Left lung (tissue), 10 donors: ENCODE measurements around the gene ZNF213. TPM values are rescaled to one million over a fixed set of nuclear protein-coding genes. Genes with fewer than 3 reads are reported as not detected.

Source experiments
- ATAC-seq: fragments of 200-7000 bp; cut with Tn5 transposase; one replicate; pipeline ENCODE4 v1.9.1; 2020; ENCODE audit warnings: moderate library complexity
- DNase-seq, 4 donors: peaks; one replicate each; pipeline ENCODE4 v3.0.0-alpha.2; 2013 to 2020
- H3K27ac ChIP-seq, 2 donors: fragments of 200-600 bp; sonication (generic) in 1 of 2; one replicate each; pipeline versions ENCODE4 v1.5.0 to v1.8.0; 2020 to 2021
- H3K27me3 ChIP-seq, 2 donors: fragments of 200-600 bp; sonication (generic) in 1 of 2; one replicate each; pipeline versions ENCODE4 v1.5.0 to v1.8.0; 2020 to 2021
- H3K36me3 ChIP-seq, 2 donors: fragments of 200-600 bp; sonication (generic) in 1 of 2; one replicate each; pipeline versions ENCODE4 v1.5.0 to v1.8.0; 2020 to 2021
- H3K4me1 ChIP-seq, 2 donors: fragments of 200-600 bp; one replicate each; pipeline ENCODE4 v1.8.0; 2021
- H3K4me3 ChIP-seq, 2 donors: fragments of 200-600 bp; sonication (generic) in 1 of 2; one replicate each; pipeline versions ENCODE4 v1.5.0 to v1.8.0; 2020 to 2021; ENCODE audit warnings: mild to moderate bottlenecking in 1 of 2
- H3K9me3 ChIP-seq, 2 donors: fragments of 200-600 bp; sonication (generic) in 1 of 2; one replicate each; pipeline versions ENCODE4 v1.5.0 to v1.8.0; 2020 to 2021
- intact Hi-C, 2 donors: fragments of 100-400 bp; cut with DNase I; formaldehyde crosslinking; loops; one replicate each; pipeline versions ENCODE4 v1.11.2 to v1.14.2; 2022
- polyA plus RNA-seq, 6 donors: library from polyadenylated mRNA; unstranded; fragments of 120-200 nt; gene quantifications; one replicate each; pipeline ENCODE4 v1.2.1, GENCODE V29; 2013; ENCODE audit not compliant: insufficient read length in 6 of 6
- total RNA-seq, 2 donors: library from RNA; stranded (reverse); fragmentation: NEBNext Ultra II Directional; extraction: Animal tissue kit (Norgen Biotek cat#: 25700); gene quantifications; one replicate each; pipeline ENCODE4 v1.2.1, GENCODE V29; 2021
- TF ChIP-seq, protein P1 (sequence below), 2 donors: fragments of 200-600 bp; sonication (generic) in 1 of 2; IDR thresholded peaks; one replicate each; pipeline versions ENCODE4 v1.5.0 to v1.8.0; 2021; ENCODE audit warnings: antibody characterized with exemption in 2 of 2
- donor health status: DM: no; HTN: yes; CAD: no.
- donor health status: DM: no; HTN: no; CAD: no.

ZNF213 gene
- total and polyA plus RNA-seq, 8 donors, result 8.4 to 17.8 (median 13.0) TPM

- intact Hi-C loops, result no loop called here
- TF ChIP-seq, protein P1, sequence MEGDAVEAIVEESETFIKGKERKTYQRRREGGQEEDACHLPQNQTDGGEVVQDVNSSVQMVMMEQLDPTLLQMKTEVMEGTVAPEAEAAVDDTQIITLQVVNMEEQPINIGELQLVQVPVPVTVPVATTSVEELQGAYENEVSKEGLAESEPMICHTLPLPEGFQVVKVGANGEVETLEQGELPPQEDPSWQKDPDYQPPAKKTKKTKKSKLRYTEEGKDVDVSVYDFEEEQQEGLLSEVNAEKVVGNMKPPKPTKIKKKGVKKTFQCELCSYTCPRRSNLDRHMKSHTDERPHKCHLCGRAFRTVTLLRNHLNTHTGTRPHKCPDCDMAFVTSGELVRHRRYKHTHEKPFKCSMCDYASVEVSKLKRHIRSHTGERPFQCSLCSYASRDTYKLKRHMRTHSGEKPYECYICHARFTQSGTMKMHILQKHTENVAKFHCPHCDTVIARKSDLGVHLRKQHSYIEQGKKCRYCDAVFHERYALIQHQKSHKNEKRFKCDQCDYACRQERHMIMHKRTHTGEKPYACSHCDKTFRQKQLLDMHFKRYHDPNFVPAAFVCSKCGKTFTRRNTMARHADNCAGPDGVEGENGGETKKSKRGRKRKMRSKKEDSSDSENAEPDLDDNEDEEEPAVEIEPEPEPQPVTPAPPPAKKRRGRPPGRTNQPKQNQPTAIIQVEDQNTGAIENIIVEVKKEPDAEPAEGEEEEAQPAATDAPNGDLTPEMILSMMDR (IDR thresholded peaks at IDR 0.05), result peak; percentile 32 to 45
- ATAC-seq (peak; percentile 20), DNase-seq (no peak)
- Histone ChIP-seq H3K4me1 (peaks cover 10 to 41% of the 10 kb centered on the region in 2 donors), H3K36me3 (no peaks in the 10 kb centered on the region), H3K27me3 (no peaks in the 10 kb centered on the region), H3K27ac (peak overlapping the region; percentile 76 to 80), H3K9me3 (no peaks in the 10 kb centered on the region), H3K4me3 (peak overlapping the region in 1 of 2 donors; percentile 23)
Observed at GRCh38 chr16:3101018-3101840, 33.6 kb upstream of the ZNF213 start.

GRCh38 chr16:3101841-3102470, 32.9 kb upstream of the ZNF213 start:
- peaks cover 12 to 38% of the 10 kb centered on the region in 2 donors for H3K4me1 ChIP-seq
- ATAC-seq, result peak; percentile 1
- no peak for DNase-seq
- intact Hi-C loops, result no loop called here
- peak overlapping the region in 1 of 2 donors; percentile 23 for H3K4me3 ChIP-seq
- H3K36me3 ChIP-seq, result no peaks in the 10 kb centered on the region
- TF ChIP-seq, protein P1 (IDR thresholded peaks at IDR 0.05), result no peak
- no peaks in the 10 kb centered on the region for H3K9me3 ChIP-seq
- peak overlapping the region; percentile 76 to 80 for H3K27ac ChIP-seq
- no peaks in the 10 kb centered on the region for H3K27me3 ChIP-seq

- DNase-seq (peak; percentile 70 to 95 (median 90)), ATAC-seq (peak; percentile 98)
- intact Hi-C loops, result no loop called here
- no peaks in the 10 kb centered on the region for H3K9me3 ChIP-seq
- H3K36me3 ChIP-seq, result no peaks in the 10 kb centered on the region
- no peaks in the 10 kb centered on the region for H3K27me3 ChIP-seq
- peaks cover 6 to 25% of the 10 kb centered on the region in 2 donors for H3K4me1 ChIP-seq
- TF ChIP-seq, protein P1 (IDR thresholded peaks at IDR 0.05), result no peak
- H3K27ac ChIP-seq, result peak overlapping the region; percentile 80 to 88
- H3K4me3 ChIP-seq, result peak overlapping the region; percentile 50 to 60
Observed at GRCh38 chr16:3106205-3106928, 28.5 kb upstream of the ZNF213 start.

DNA sequence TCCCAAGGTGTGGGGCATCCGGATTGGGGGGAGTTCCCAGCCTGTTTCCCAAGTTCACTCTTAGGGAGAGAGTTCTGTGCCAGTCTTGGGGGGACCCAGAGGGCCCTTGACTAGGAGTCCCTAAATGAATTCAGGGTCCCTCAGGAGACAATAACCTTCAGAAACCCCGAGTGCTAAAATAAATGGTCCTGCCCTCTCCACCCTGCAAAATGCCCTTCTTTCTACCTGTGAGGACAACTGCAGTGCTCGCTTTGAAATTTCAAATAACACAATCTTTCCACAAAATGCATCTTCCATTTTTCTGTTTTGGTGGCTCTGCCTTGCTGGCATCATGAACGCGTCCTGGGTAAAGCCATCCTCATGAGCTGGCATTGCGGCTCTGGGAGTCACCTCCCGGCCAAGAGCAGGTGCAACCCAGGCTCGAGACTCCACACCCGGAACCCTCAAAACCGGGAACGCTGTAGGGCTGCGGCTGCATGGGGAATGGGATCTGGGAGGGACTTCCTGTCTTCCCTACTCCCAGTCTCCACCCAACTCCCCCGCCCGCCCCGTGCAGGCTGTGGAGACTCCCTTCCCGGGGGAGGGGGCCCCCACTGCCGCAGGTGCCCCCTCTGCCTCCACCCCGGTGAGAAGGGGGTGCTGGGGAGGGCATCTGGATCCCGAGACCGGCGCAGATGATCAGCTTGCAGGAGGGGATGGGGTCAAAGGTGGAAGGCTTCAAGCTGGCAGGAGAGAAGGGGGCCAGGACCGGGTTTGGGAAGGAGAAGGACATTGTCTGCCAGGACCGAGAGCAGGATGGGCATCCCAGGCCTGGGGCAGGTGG, 22.6 kb upstream of the ZNF213 start, which contains the start of gene ZNF205:
Gene ZNF205 (plus strand): TSS at position 529 of the 823 bp plus-strand sequence. CDS start 845 bp downstream, outside the sequence.
- peaks cover 0 to 22% of the 10 kb centered on the region in 2 donors for H3K36me3 ChIP-seq
- H3K4me3 ChIP-seq, result peak within 1 kb of the TSS; percentile 66 to 68
- intact Hi-C loops, result no loop called here
- DNase-seq (peak in 3 of 4 donors; percentile 71 to 86 (median 71)), ATAC-seq (peak; percentile 98)
- H3K4me1 ChIP-seq, result peaks cover 13 to 29% of the 10 kb centered on the region in 2 donors
- peaks cover 0 to 5% of the 10 kb centered on the region in 2 donors for H3K27me3 ChIP-seq
- TF ChIP-seq, protein P1 (IDR thresholded peaks at IDR 0.05), result no peak
- peak within 1 kb of the TSS; percentile 56 to 73 for H3K27ac ChIP-seq
- H3K9me3 ChIP-seq, result no peaks in the 10 kb centered on the region
